ENCODE results near the gene LAMA2.
A peak's percentile ranks its signal among the peaks of the same experiment; 100 is the strongest.

Gene LAMA2

GRCh38 chr6:129238991-129239390 lies 356.1 kb downstream of the LAMA2 start:
- DNase-seq: no peak

GRCh38 chr6:129239825-129240491 lies 357.0 kb downstream of the LAMA2 start:
- no peak for DNase-seq

GRCh38 chr6:129240492-129240853 lies 357.5 kb downstream of the LAMA2 start:
- DNase-seq: no peak

- DNase-seq: no peak
Observed at GRCh38 chr6:129242546-129242945, 359.6 kb downstream of the LAMA2 start.

GRCh38 chr6:129243377-129243776 lies 360.4 kb downstream of the LAMA2 start:
- no peak for DNase-seq

- no peak for DNase-seq
Observed at GRCh38 chr6:129248946-129249345, 366.0 kb downstream of the LAMA2 start.

GRCh38 chr6:129251669-129252376 lies 368.9 kb downstream of the LAMA2 start:
- peak; percentile 15 to 51 for DNase-seq

- no peak for DNase-seq
Observed at GRCh38 chr6:129252377-129253071, 369.6 kb downstream of the LAMA2 start.

- DNase-seq: no peak
Observed at GRCh38 chr6:129253242-129253641, 370.3 kb downstream of the LAMA2 start.

- DNase-seq: no peak
Observed at GRCh38 chr6:129253727-129254126, 370.8 kb downstream of the LAMA2 start.

GRCh38 chr6:129257196-129257595 lies 374.3 kb downstream of the LAMA2 start:
- DNase-seq: no peak

- no peak for DNase-seq
Observed at GRCh38 chr6:129262661-129263060, 379.7 kb downstream of the LAMA2 start.

GRCh38 chr6:129263176-129263575 lies 380.2 kb downstream of the LAMA2 start:
- no peak for DNase-seq

GRCh38 chr6:129264480-129265045 lies 381.6 kb downstream of the LAMA2 start:
- no peak for DNase-seq

- no peak for DNase-seq
Observed at GRCh38 chr6:129267028-129267427, 384.1 kb downstream of the LAMA2 start.

GRCh38 chr6:129269076-129269475 lies 386.1 kb downstream of the LAMA2 start:
- no peak for DNase-seq

- DNase-seq: no peak
Observed at GRCh38 chr6:129269891-129270290, 387.0 kb downstream of the LAMA2 start.

GRCh38 chr6:129270450-129270849 lies 387.5 kb downstream of the LAMA2 start:
- DNase-seq: no peak

GRCh38 chr6:129273161-129273560 lies 390.2 kb downstream of the LAMA2 start:
- DNase-seq: no peak

- DNase-seq: no peak
Observed at GRCh38 chr6:129276461-129276860, 393.5 kb downstream of the LAMA2 start.

- DNase-seq: no peak
Observed at GRCh38 chr6:129276986-129277385, 394.0 kb downstream of the LAMA2 start.

GRCh38 chr6:129279343-129280292 lies 396.7 kb downstream of the LAMA2 start:
- no peak for DNase-seq

GRCh38 chr6:129280293-129280644 lies 397.3 kb downstream of the LAMA2 start:
- DNase-seq: no peak
